H9 (cell line): ENCODE results near the gene RCSD1. TPM values are rescaled to one million over a fixed set of nuclear protein-coding genes. Genes with fewer than 3 reads are reported as not detected.

ENCODE experiments used
- DNase-seq: peaks from one replicate; pipeline ENCODE4 v3.0.0-alpha.2; 2017
- H2AFZ ChIP-seq: one replicate; pipeline ENCODE4 v1.6.1; 2013; ENCODE audit warnings: mild to moderate bottlenecking, low read length, control low read depth, moderate library complexity
- H2AK5ac ChIP-seq: 2 replicates; pipeline ENCODE4 v1.6.1; 2013; ENCODE audit warnings: low read length, control low read depth, mixed read lengths; ENCODE audit not compliant: insufficient read length
- H2BK120ac ChIP-seq: one replicate; pipeline ENCODE4 v1.6.1; 2013; ENCODE audit warnings: low read depth, mild to moderate bottlenecking, low read length, control low read depth, inconsistent platforms; ENCODE audit not compliant: poor library complexity, severe bottlenecking
- H2BK12ac ChIP-seq: 2 replicates; pipeline ENCODE4 v1.6.1; 2013; ENCODE audit warnings: low read length, control low read depth, mixed read lengths, low read depth; ENCODE audit not compliant: insufficient read length
- H2BK15ac ChIP-seq: 2 replicates; pipeline ENCODE4 v1.6.1; 2013; ENCODE audit warnings: low read depth, low read length, control low read depth
- H2BK20ac ChIP-seq: one replicate; pipeline ENCODE4 v1.6.1; 2013; ENCODE audit warnings: low read depth, mild to moderate bottlenecking, low read length, control low read depth, inconsistent platforms; ENCODE audit not compliant: poor library complexity, severe bottlenecking
- H2BK5ac ChIP-seq: 2 replicates; pipeline ENCODE4 v1.6.1; 2013; ENCODE audit warnings: low read length, control low read depth, mixed read lengths; ENCODE audit not compliant: insufficient read length
- H3K14ac ChIP-seq: 2 replicates; pipeline ENCODE4 v1.6.1; 2013; ENCODE audit warnings: low read length, control low read depth; ENCODE audit not compliant: insufficient read depth
- H3K18ac ChIP-seq: 2 replicates; pipeline ENCODE4 v1.6.1; 2013; ENCODE audit warnings: low read depth, mild to moderate bottlenecking, mixed read lengths, low read length, control low read depth; ENCODE audit not compliant: insufficient read length
- H3K23ac ChIP-seq: 2 replicates; pipeline ENCODE4 v1.6.1; 2013; ENCODE audit warnings: low read length, control low read depth, mixed read lengths, low read depth; ENCODE audit not compliant: insufficient read length
- H3K23me2 ChIP-seq: 2 replicates; pipeline ENCODE4 v1.6.1; 2013; ENCODE audit warnings: low read depth, mild to moderate bottlenecking, mixed read lengths, low read length, control low read depth; ENCODE audit not compliant: insufficient read length, poor library complexity, severe bottlenecking
- H3K27ac ChIP-seq: 2 replicates; pipeline ENCODE4 v1.5.1; 2013; ENCODE audit warnings: low read length, control low read depth, mixed read lengths, low read depth; ENCODE audit not compliant: insufficient read length
- H3K27me3 ChIP-seq: 2 replicates; pipeline ENCODE4 v1.6.1; 2013; ENCODE audit warnings: low read length, control low read depth, inconsistent platforms; ENCODE audit not compliant: insufficient read depth
- H3K4ac ChIP-seq: 2 replicates; pipeline ENCODE4 v1.6.1; 2013; ENCODE audit warnings: low read depth, mild to moderate bottlenecking, control low read depth, inconsistent platforms, low read length, moderate library complexity
- H3K4me1 ChIP-seq: 2 replicates; pipeline ENCODE4 v1.6.1; 2013; ENCODE audit warnings: low read length, control low read depth, inconsistent platforms; ENCODE audit not compliant: insufficient read depth
- H3K4me2 ChIP-seq: 2 replicates; pipeline ENCODE4 v1.6.1; 2013; ENCODE audit warnings: low read length, control low read depth, mixed read lengths; ENCODE audit not compliant: insufficient read length, insufficient read depth
- H3K56ac ChIP-seq: 2 replicates; pipeline ENCODE4 v1.6.1; 2013; ENCODE audit warnings: low read depth, mild to moderate bottlenecking, mixed read lengths, low read length, control low read depth; ENCODE audit not compliant: insufficient read length
- H3K79me1 ChIP-seq: 2 replicates; pipeline ENCODE4 v1.6.1; 2013; ENCODE audit warnings: low read depth, mild to moderate bottlenecking, moderate library complexity, low read length, control low read depth, inconsistent platforms; ENCODE audit not compliant: insufficient read depth, poor library complexity, severe bottlenecking
- H3K79me2 ChIP-seq: 2 replicates; pipeline ENCODE4 v1.6.1; 2013; ENCODE audit warnings: low read length, control low read depth, inconsistent platforms; ENCODE audit not compliant: insufficient read depth
- H3K9ac ChIP-seq: 2 replicates; pipeline ENCODE4 v1.6.1; 2013; ENCODE audit warnings: low read length, control low read depth, mixed read lengths; ENCODE audit not compliant: insufficient read length; ENCODE audit errors: extremely low read depth
- H3K9me3 ChIP-seq: one replicate; pipeline ENCODE4 v1.6.1; 2013; ENCODE audit warnings: low read depth, low read length, inconsistent platforms; ENCODE audit not compliant: control insufficient read depth
- H3T11ph ChIP-seq: one replicate; pipeline ENCODE4 v1.6.1; 2013; ENCODE audit warnings: mild to moderate bottlenecking, low read length, control low read depth, inconsistent platforms
- H4K20me1 ChIP-seq: one replicate; pipeline ENCODE4 v1.6.1; 2013; ENCODE audit not compliant: control insufficient read depth, insufficient read length, insufficient read depth
- H4K5ac ChIP-seq: 2 replicates; pipeline ENCODE4 v1.6.1; 2013; ENCODE audit warnings: low read depth, mild to moderate bottlenecking, mixed read lengths, low read length, control low read depth; ENCODE audit not compliant: insufficient read length
- H4K8ac ChIP-seq: replicated peaks from 2 replicates; pipeline ENCODE4 v1.6.1; 2013; ENCODE audit warnings: low read length, control low read depth, mixed read lengths, low read depth; ENCODE audit not compliant: insufficient read length
- H4K91ac ChIP-seq: 2 replicates; pipeline ENCODE4 v1.6.1; 2013; ENCODE audit warnings: low read depth, mild to moderate bottlenecking, moderate library complexity, mixed read lengths, low read length, control low read depth; ENCODE audit not compliant: insufficient read length
- H3K27ac Mint-ChIP-seq, 3 experiments: 2 replicates in 2 of 3; 3 replicates in 1 of 3; pipeline ENCODE4 v1.8.0; 2020 to 2021; ENCODE audit warnings: mixed read lengths in 3 of 3, mild to moderate bottlenecking in 1 of 3, moderate library complexity in 1 of 3
- H3K27me3 Mint-ChIP-seq: 2 replicates; pipeline ENCODE4 v1.8.0; 2021; ENCODE audit warnings: low read depth, mild to moderate bottlenecking, moderate library complexity, mixed read lengths
- H3K36me3 Mint-ChIP-seq, 3 experiments: 2 replicates in 2 of 3; 3 replicates in 1 of 3; pipeline ENCODE4 v1.8.0; 2020 to 2021; ENCODE audit warnings: low read depth in 3 of 3, mixed read lengths in 3 of 3; ENCODE audit not compliant: insufficient read depth in 1 of 3
- H3K4me1 Mint-ChIP-seq, 2 experiments: 2 replicates each; pipeline ENCODE4 v1.8.0; 2020; ENCODE audit warnings: mixed read lengths in 2 of 2
- H3K4me3 Mint-ChIP-seq, 2 experiments: 2 replicates in 1 of 2; 3 replicates in 1 of 2; pipeline ENCODE4 v1.8.0; 2020 to 2021; ENCODE audit warnings: mild to moderate bottlenecking in 2 of 2, mixed read lengths in 2 of 2, moderate library complexity in 1 of 2
- H3K9me3 Mint-ChIP-seq, 2 experiments: 2 replicates in 1 of 2; 3 replicates in 1 of 2; pipeline ENCODE4 v1.8.0; 2020; ENCODE audit warnings: mild to moderate bottlenecking in 2 of 2, mixed read lengths in 2 of 2, moderate library complexity in 1 of 2
- WGBS: extraction: QIAGEN DNeasy Blood & Tissue Kit; methylation state at CpG from one replicate; pipeline ENCODE4 v1.1.7; 2013; ENCODE audit warnings: missing lambda C conversion rate, low lambda C conversion rate, mixed read lengths; ENCODE audit not compliant: insufficient read length; ENCODE audit errors: extremely low coverage; 5-methylcytosine and 5-hydroxymethylcytosine counted together
- total RNA-seq: library from RNA; stranded (reverse); gene quantifications from 2 replicates; pipeline ENCODE4 v1.2.1, GENCODE V29; 2021
- TF ChIP-seq, protein P1 (sequence below): fragments of 200-600 bp; sonication (generic); conservative IDR thresholded peaks from 3 replicates; pipeline ENCODE4 v1.8.0; 2021; ENCODE audit warnings: antibody characterized with exemption, mild to moderate bottlenecking

RCSD1 gene
- total RNA-seq, 1 experiment from 2014 or later = 0.13 TPM

DNA sequence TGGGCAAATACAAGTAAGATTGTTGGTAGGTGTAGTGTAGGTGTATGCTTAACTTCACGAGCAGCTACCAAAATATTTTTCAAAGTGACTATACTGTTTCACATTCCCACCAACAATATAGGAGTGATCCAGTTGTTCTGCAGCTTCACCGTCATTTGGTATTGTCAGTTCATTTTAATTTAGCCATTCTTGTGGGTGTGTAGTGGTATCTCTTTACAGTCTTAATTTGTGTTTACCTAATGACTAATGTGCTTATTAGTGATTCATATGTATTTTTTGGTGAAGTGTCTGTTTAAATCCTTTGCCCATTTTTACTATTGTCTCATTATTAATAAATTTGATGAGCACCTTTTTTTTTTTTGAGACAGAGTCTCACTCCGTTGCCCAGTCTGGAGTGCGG lies 35.4 kb downstream of the RCSD1 start:
- H3K4me1 Mint-ChIP-seq = peaks cover 15 to 16% of the 10 kb centered on the region in 2 experiments

More for the DNA sequence above, 35.4 kb downstream of the RCSD1 start:
- no peak overlapping the region for H3K23ac ChIP-seq
- Mint-ChIP-seq H3K27me3 (peaks cover 7% of the 10 kb centered on the region; the same call in 1 of the 2 replicates), H3K4me3 (no peak overlapping the region), H3K27ac (no peak overlapping the region), H3K9me3 (no peaks in the 10 kb centered on the region), H3K36me3 (no peaks in the 10 kb centered on the region)
- no peak overlapping the region for H3K14ac ChIP-seq
- H4K5ac ChIP-seq = no peak overlapping the region
- H3K56ac ChIP-seq = no peak overlapping the region
- H2BK12ac ChIP-seq = no peak overlapping the region
- no peaks in the 10 kb centered on the region for H3K79me2 ChIP-seq
- no peak overlapping the region for H2BK20ac ChIP-seq
- H3K27ac ChIP-seq = no peak overlapping the region
- no peak overlapping the region for H3K4ac ChIP-seq
- TF ChIP-seq, protein P1, sequence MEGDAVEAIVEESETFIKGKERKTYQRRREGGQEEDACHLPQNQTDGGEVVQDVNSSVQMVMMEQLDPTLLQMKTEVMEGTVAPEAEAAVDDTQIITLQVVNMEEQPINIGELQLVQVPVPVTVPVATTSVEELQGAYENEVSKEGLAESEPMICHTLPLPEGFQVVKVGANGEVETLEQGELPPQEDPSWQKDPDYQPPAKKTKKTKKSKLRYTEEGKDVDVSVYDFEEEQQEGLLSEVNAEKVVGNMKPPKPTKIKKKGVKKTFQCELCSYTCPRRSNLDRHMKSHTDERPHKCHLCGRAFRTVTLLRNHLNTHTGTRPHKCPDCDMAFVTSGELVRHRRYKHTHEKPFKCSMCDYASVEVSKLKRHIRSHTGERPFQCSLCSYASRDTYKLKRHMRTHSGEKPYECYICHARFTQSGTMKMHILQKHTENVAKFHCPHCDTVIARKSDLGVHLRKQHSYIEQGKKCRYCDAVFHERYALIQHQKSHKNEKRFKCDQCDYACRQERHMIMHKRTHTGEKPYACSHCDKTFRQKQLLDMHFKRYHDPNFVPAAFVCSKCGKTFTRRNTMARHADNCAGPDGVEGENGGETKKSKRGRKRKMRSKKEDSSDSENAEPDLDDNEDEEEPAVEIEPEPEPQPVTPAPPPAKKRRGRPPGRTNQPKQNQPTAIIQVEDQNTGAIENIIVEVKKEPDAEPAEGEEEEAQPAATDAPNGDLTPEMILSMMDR = no peak
- no peak overlapping the region for H2AK5ac ChIP-seq
- WGBS = no CpG with 5 or more reads among the region's 4 CpGs
- no peak overlapping the region for H2BK120ac ChIP-seq
- H3K4me1 ChIP-seq = no peaks in the 10 kb centered on the region
- H3K23me2 ChIP-seq = no peaks in the 10 kb centered on the region
- H3T11ph ChIP-seq = no peak overlapping the region
- H2AFZ ChIP-seq = no peak overlapping the region
- H2BK15ac ChIP-seq = no peak overlapping the region
- H3K27me3 ChIP-seq = no peaks in the 10 kb centered on the region
- H2BK5ac ChIP-seq = no peak overlapping the region
- no peak for DNase-seq
- no peaks in the 10 kb centered on the region for H4K20me1 ChIP-seq
- no peak overlapping the region for H4K8ac ChIP-seq
- no peak overlapping the region for H3K4me2 ChIP-seq
- H3K9me3 ChIP-seq = no peaks in the 10 kb centered on the region
- H3K18ac ChIP-seq = no peak overlapping the region
- H3K79me1 ChIP-seq = no peaks in the 10 kb centered on the region
- H3K9ac ChIP-seq = no peak overlapping the region
- no peak overlapping the region for H4K91ac ChIP-seq
